HG03575 (cell line): ENCODE data around the gene CARD10.
"Not testable (repeated sequence)": the region's sequence is repeated elsewhere in the genome, so short reads cannot be mapped to it uniquely, and the experiment has no call there.

ENCODE experiments used
- ATAC-seq: cut with Tn5 transposase; IDR thresholded peaks from one replicate; pipeline ENCODE4 v1.9.1; 2021; ENCODE audit not compliant: unreplicated experiment, insufficient number of reproducible peaks, low FRiP score; ENCODE audit errors: extremely low read depth

Gene CARD10

GRCh38 chr22:37476389-37477329 lies 42.6 kb downstream of the CARD10 start:
- ATAC-seq, result no peak

GRCh38 chr22:37474447-37475090 lies 44.6 kb downstream of the CARD10 start:
- ATAC-seq, result no peak

- ATAC-seq, result no peak
Measured at GRCh38 chr22:37473437-37473946, 45.7 kb downstream of the CARD10 start.

GRCh38 chr22:37472418-37473006 lies 46.7 kb downstream of the CARD10 start:
- no peak for ATAC-seq

GRCh38 chr22:37471727-37472417 lies 47.3 kb downstream of the CARD10 start:
- no peak for ATAC-seq

GRCh38 chr22:37470087-37470445 lies 49.1 kb downstream of the CARD10 start:
- ATAC-seq, result no peak

- ATAC-seq, result no peak
Measured at GRCh38 chr22:37469416-37470086, 49.7 kb downstream of the CARD10 start.

GRCh38 chr22:37468201-37468695 lies 51.0 kb downstream of the CARD10 start:
- ATAC-seq, result not testable (repeated sequence)

- no peak for ATAC-seq
Measured at GRCh38 chr22:37467391-37467955, 51.7 kb downstream of the CARD10 start.

GRCh38 chr22:37464181-37464580 lies 55.0 kb downstream of the CARD10 start:
- no peak for ATAC-seq

GRCh38 chr22:37462983-37463382 lies 56.2 kb downstream of the CARD10 start:
- ATAC-seq, result no peak

GRCh38 chr22:37462436-37462835 lies 56.8 kb downstream of the CARD10 start:
- ATAC-seq, result no peak

GRCh38 chr22:37461961-37462360 lies 57.3 kb downstream of the CARD10 start:
- ATAC-seq, result no peak

GRCh38 chr22:37460684-37461083 lies 58.5 kb downstream of the CARD10 start:
- ATAC-seq, result no peak

- no peak for ATAC-seq
Measured at GRCh38 chr22:37459206-37459605, 60.0 kb downstream of the CARD10 start.

GRCh38 chr22:37457093-37457893 lies 61.9 kb downstream of the CARD10 start:
- ATAC-seq, result no peak

- no peak for ATAC-seq
Measured at GRCh38 chr22:37456346-37456745, 62.9 kb downstream of the CARD10 start.
